22Rv1 (cell line): ENCODE data around the gene HARS2.
A peak's percentile ranks its signal among the peaks of the same experiment; 100 is the strongest.

ENCODE experiments used
- H3K27ac ChIP-seq: fragments of 450-650 bp; 2 replicates; pipeline ENCODE4 v1.5.1; 2017
- ZFX ChIP-seq: fragments of 450-650 bp; IDR thresholded peaks from 2 replicates; pipeline ENCODE4 v1.6.1; 2017; ENCODE audit warnings: antibody characterized with exemption, borderline replicate concordance
- TF ChIP-seq, protein P1 (sequence below): fragments of 450-650 bp; IDR thresholded peaks from 2 replicates; pipeline ENCODE4 v1.5.1; 2017; ENCODE audit warnings: mild to moderate bottlenecking

HARS2 gene

GRCh38 chr5:140677947-140678346 lies 13.3 kb upstream of the HARS2 start:
- no peak overlapping the region for H3K27ac ChIP-seq
- TF ChIP-seq, protein P1, sequence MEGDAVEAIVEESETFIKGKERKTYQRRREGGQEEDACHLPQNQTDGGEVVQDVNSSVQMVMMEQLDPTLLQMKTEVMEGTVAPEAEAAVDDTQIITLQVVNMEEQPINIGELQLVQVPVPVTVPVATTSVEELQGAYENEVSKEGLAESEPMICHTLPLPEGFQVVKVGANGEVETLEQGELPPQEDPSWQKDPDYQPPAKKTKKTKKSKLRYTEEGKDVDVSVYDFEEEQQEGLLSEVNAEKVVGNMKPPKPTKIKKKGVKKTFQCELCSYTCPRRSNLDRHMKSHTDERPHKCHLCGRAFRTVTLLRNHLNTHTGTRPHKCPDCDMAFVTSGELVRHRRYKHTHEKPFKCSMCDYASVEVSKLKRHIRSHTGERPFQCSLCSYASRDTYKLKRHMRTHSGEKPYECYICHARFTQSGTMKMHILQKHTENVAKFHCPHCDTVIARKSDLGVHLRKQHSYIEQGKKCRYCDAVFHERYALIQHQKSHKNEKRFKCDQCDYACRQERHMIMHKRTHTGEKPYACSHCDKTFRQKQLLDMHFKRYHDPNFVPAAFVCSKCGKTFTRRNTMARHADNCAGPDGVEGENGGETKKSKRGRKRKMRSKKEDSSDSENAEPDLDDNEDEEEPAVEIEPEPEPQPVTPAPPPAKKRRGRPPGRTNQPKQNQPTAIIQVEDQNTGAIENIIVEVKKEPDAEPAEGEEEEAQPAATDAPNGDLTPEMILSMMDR, result no peak
- TF ChIP-seq ZFX, result no peak

- no peak overlapping the region for H3K27ac ChIP-seq
- TF ChIP-seq ZFX, result no peak
- TF ChIP-seq, protein P1, result no peak
These were observed 12.3 kb upstream of the HARS2 start for GRCh38 chr5:140678993-140679392.

DNA sequence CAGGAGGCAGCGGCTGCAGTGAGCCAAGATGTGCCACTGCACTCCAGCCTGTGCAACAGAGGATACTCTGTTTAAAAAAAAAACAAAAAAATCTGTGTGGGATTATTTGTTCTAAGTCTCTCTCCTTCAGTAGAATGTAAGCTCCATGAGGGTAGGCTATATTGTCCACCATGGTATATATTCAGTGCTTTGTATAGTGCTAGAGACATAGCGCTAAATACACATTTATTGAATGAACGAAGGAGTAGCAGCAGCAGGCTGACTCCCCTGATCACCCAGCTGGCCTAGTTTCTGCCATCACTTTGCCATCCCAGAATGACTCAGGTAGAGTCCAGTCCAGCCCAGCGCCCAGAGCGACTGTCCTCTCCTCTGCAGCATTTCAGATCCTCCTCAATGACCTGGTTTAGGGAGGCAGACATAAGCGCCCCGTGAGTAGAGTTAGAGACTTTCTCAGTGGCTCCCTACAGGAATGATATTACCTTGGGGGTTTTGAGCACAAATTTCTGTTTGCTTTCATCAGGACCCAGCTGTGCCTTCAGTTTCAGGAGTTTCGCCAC lies 801 bp upstream of the HARS2 start:
- H3K27ac ChIP-seq, result peak overlapping the region; percentile 87
- TF ChIP-seq ZFX, result no peak
- TF ChIP-seq, protein P1, result no peak

- H3K27ac ChIP-seq, result no peak overlapping the region
- TF ChIP-seq, protein P1, result no peak
- TF ChIP-seq ZFX, result no peak
These were observed 3.0 kb downstream of the HARS2 start for GRCh38 chr5:140694276-140694675.

GRCh38 chr5:140696891-140697492 lies 5.7 kb downstream of the HARS2 start:
- no peak overlapping the region for H3K27ac ChIP-seq
- TF ChIP-seq, protein P1, result no peak
- no peak for TF ChIP-seq ZFX

DNA sequence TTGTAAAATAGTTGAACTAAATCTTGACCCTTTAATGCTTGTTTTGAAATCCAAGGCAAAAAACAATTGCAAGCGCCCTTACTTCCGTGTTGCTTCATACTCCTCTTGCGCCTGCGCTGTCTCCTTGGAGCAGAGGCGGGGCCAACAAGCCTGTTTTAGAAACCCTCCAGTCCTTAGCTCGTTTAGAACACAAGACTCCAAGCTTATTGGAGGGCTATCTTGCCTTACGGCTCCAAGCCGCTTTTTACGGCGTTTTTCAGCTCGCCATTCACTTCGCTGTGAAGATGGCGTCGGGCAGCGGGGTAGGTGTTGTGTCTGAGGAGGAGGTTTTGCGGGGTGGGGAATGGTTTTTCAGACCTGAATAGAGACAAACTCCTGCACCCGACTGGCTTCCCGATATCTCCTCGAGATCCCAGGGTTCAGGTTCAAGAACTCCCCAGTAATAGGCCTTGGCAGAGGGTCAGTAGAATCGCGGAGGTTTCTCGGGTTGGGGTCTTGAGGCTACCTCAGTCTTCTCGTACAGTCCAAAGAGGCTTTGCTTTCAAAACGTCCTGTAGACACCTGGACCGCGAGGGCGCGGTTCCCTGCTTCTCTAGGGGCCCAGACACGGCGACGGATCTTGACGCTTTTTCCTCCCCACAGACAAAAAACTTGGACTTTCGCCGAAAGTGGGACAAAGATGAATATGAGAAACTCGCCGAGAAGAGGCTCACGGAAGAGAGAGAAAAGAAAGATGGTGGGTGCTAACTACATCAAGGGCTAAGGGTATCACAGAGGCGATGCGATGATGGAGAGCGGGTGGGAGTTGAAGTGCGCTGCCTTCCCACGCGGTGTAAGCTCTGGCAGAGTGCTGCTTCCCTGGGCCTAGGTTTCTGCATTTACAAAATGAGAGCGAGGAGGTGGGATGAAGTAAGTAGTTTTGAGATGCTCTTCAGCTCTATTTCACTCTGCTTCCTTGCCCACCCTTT lies 9.2 kb downstream of the HARS2 start, which contains the start of gene ZMAT2:
Gene ZMAT2 (plus strand): TSS at position 271 of the 968 bp plus-strand sequence. CDS start 14 bp downstream, at position 285.
- H3K27ac ChIP-seq, result peak within 1 kb of the TSS; percentile 49
- TF ChIP-seq ZFX, result no peak
- TF ChIP-seq, protein P1, result no peak

- H3K27ac ChIP-seq, result 0 out of 2 replicates have a peak overlapping the region, but pooled peaks have one; percentile 20
- TF ChIP-seq, protein P1, result no peak
- TF ChIP-seq ZFX, result no peak
These were observed 16.6 kb downstream of the HARS2 start for GRCh38 chr5:140707812-140708211.

GRCh38 chr5:140708787-140709186 lies 17.5 kb downstream of the HARS2 start:
- peak overlapping the region; percentile 23; the same call in 1 of the 2 replicates for H3K27ac ChIP-seq
